A673 (cell line): ENCODE measurements around the gene CCNY. TPM values are rescaled to one million over a fixed set of nuclear protein-coding genes. Genes with fewer than 3 reads are reported as not detected.

ENCODE experiments used
- BruUV-seq: library from RNA; stranded (reverse); fragments of 400-500 nt; replicated peaks from 2 replicates; lab custom pipeline; 2021; lab: Mats Ljungman, UMichigan
- CTCF ChIA-PET: fragments of 300-600 bp; sonication (Branson Sonifier 250); formaldehyde crosslinking; loops from one replicate; lab custom pipeline; 2022; ENCODE audit warnings: antibody characterized with exemption; lab: Charles Lee
- POLR2A ChIA-PET: fragments of 300-600 bp; sonication (Branson Sonifier 250); formaldehyde crosslinking; loops from one replicate; lab custom pipeline; 2022; ENCODE audit warnings: antibody characterized with exemption; ENCODE audit not compliant: low non-redundant PET; lab: Charles Lee
- DNase-seq: peaks from one replicate; pipeline ENCODE4 v3.0.0-alpha.2; 2015; ENCODE audit warnings: low spot score
- H3K27ac ChIP-seq: fragments of 200-600 bp; sonication (generic); 2 replicates; pipeline ENCODE4 v1.5.1; 2016; ENCODE audit warnings: mixed run types, low read depth, mild to moderate bottlenecking, mixed read lengths, antibody characterized with exemption, low read length; ENCODE audit not compliant: poor library complexity, severe bottlenecking
- H3K27me3 ChIP-seq: fragments of 200-600 bp; sonication (generic); replicated peaks from 2 replicates; pipeline ENCODE4 v1.6.1; 2017; ENCODE audit warnings: mixed run types, low read depth, mild to moderate bottlenecking, mixed read lengths, antibody characterized with exemption, low read length; ENCODE audit not compliant: insufficient read depth, poor library complexity
- H3K36me3 ChIP-seq: fragments of 200-600 bp; sonication (generic); 2 replicates; pipeline ENCODE4 v1.6.1; 2016; ENCODE audit warnings: mixed run types, mild to moderate bottlenecking, mixed read lengths, antibody characterized with exemption, low read length; ENCODE audit not compliant: insufficient read depth, poor library complexity, severe bottlenecking
- H3K4me1 ChIP-seq: fragments of 200-600 bp; sonication (generic); 2 replicates; pipeline ENCODE4 v1.6.1; 2017; ENCODE audit warnings: mixed run types, mild to moderate bottlenecking, mixed read lengths, antibody characterized with exemption, low read length; ENCODE audit not compliant: insufficient read depth, poor library complexity, severe bottlenecking
- H3K4me3 ChIP-seq: fragments of 200-600 bp; sonication (generic); 2 replicates; pipeline ENCODE4 v1.5.1; 2016; ENCODE audit warnings: low read depth, mixed run types, mild to moderate bottlenecking, mixed read lengths, low read length; ENCODE audit not compliant: poor library complexity, severe bottlenecking
- H3K9me3 ChIP-seq: fragments of 200-600 bp; sonication (generic); 2 replicates; pipeline ENCODE4 v1.6.1; 2016; ENCODE audit warnings: mixed run types, low read depth, mild to moderate bottlenecking, mixed read lengths, antibody characterized with exemption, low read length; ENCODE audit not compliant: poor library complexity, severe bottlenecking
- CTCF ChIP-seq: fragments of 300-800, 200-600 bp; sonication (generic); conservative IDR thresholded peaks from 2 replicates; pipeline ENCODE4 v1.5.1; 2017; ENCODE audit warnings: low read depth, mild to moderate bottlenecking, antibody characterized with exemption, low read length, moderate library complexity, mixed read lengths
- EZH2 ChIP-seq: fragments of 200-600 bp; sonication (generic); IDR thresholded peaks from 2 replicates; pipeline ENCODE4 v1.6.1; 2017; ENCODE audit warnings: borderline replicate concordance, low read depth, mild to moderate bottlenecking, mixed read lengths, antibody characterized with exemption, low read length; ENCODE audit not compliant: poor library complexity, severe bottlenecking
- intact Hi-C: fragments of 100-400 bp; cut with micrococcal nuclease; formaldehyde crosslinking; loops from one replicate; pipeline ENCODE4 v1.10.0; 2022; ENCODE audit not compliant: unreplicated experiment
- total RNA-seq: library from RNA; stranded (reverse); gene quantifications from 2 replicates; pipeline ENCODE4 v1.2.3, GENCODE V29; 2021

The CCNY gene
- total RNA-seq, 1 experiment from 2014 or later: 84.8 TPM

GRCh38 chr10:35392482-35393228 is 56.3 kb downstream of the CCNY start:
- intact Hi-C loops: no loop called here
- Histone ChIP-seq H3K4me3 (no peak overlapping the region), H3K4me1 (peaks cover 45% of the 10 kb centered on the region), H3K27ac (no peak overlapping the region), H3K27me3 (no peaks in the 10 kb centered on the region), H3K36me3 (no peaks in the 10 kb centered on the region), H3K9me3 (peaks cover 28% of the 10 kb centered on the region)
- TF ChIP-seq EZH2: no peak
- no peak for TF ChIP-seq CTCF
- ChIA-PET CTCF (no interaction called here), POLR2A (interaction anchor here (0.6 kb wide), 1 partner anchor 329 kb away, joined by 7 read pairs; no protein-coding TSS in a partner anchor)
- no peak for DNase-seq
- BruUV-seq: no TSS peak

- no peak for DNase-seq
- no TSS peak for BruUV-seq
- peaks cover 20% of the 10 kb centered on the region for H3K9me3 ChIP-seq
- ChIA-PET POLR2A (no interaction called here), CTCF (no interaction called here)
- TF ChIP-seq EZH2: no peak
- TF ChIP-seq CTCF: no peak
- H3K4me1 ChIP-seq: peaks cover 60% of the 10 kb centered on the region
- intact Hi-C loops: no loop called here
- H3K36me3 ChIP-seq: no peaks in the 10 kb centered on the region
- no peak overlapping the region for H3K4me3 ChIP-seq
- H3K27ac ChIP-seq: no peak overlapping the region
- H3K27me3 ChIP-seq: no peaks in the 10 kb centered on the region
Measured at GRCh38 chr10:35394411-35394851, 58.1 kb downstream of the CCNY start.

- DNase-seq: no peak
- no peaks in the 10 kb centered on the region for H3K36me3 ChIP-seq
- no peak overlapping the region for H3K4me3 ChIP-seq
- H3K9me3 ChIP-seq: peaks cover 20% of the 10 kb centered on the region
- intact Hi-C loops: no loop called here
- no TSS peak for BruUV-seq
- H3K27ac ChIP-seq: no peak overlapping the region
- ChIA-PET CTCF (no interaction called here), POLR2A (no interaction called here)
- TF ChIP-seq EZH2 (no peak), CTCF (no peak)
- H3K27me3 ChIP-seq: no peaks in the 10 kb centered on the region
- peaks cover 65% of the 10 kb centered on the region for H3K4me1 ChIP-seq
Measured at GRCh38 chr10:35394934-35395333, 58.6 kb downstream of the CCNY start.
